Left lung (tissue), 10 donors: Measurements from ENCODE around the gene CMSS1. TPM values are rescaled to one million over a fixed set of nuclear protein-coding genes. Genes with fewer than 3 reads are reported as not detected.

Experiments used
- ATAC-seq: fragments of 200-7000 bp; cut with Tn5 transposase; one replicate; pipeline ENCODE4 v1.9.1; 2020; ENCODE audit warnings: moderate library complexity
- DNase-seq, 4 donors: peaks; one replicate each; pipeline ENCODE4 v3.0.0-alpha.2; 2013 to 2020
- H3K27ac ChIP-seq, 2 donors: fragments of 200-600 bp; sonication (generic) in 1 of 2; one replicate each; pipeline versions ENCODE4 v1.5.0 to v1.8.0; 2020 to 2021
- H3K27me3 ChIP-seq, 2 donors: fragments of 200-600 bp; sonication (generic) in 1 of 2; one replicate each; pipeline versions ENCODE4 v1.5.0 to v1.8.0; 2020 to 2021
- H3K36me3 ChIP-seq, 2 donors: fragments of 200-600 bp; sonication (generic) in 1 of 2; one replicate each; pipeline versions ENCODE4 v1.5.0 to v1.8.0; 2020 to 2021
- H3K4me1 ChIP-seq, 2 donors: fragments of 200-600 bp; one replicate each; pipeline ENCODE4 v1.8.0; 2021
- H3K4me3 ChIP-seq, 2 donors: fragments of 200-600 bp; sonication (generic) in 1 of 2; one replicate each; pipeline versions ENCODE4 v1.5.0 to v1.8.0; 2020 to 2021; ENCODE audit warnings: mild to moderate bottlenecking in 1 of 2
- H3K9me3 ChIP-seq, 2 donors: fragments of 200-600 bp; sonication (generic) in 1 of 2; one replicate each; pipeline versions ENCODE4 v1.5.0 to v1.8.0; 2020 to 2021
- CTCF ChIP-seq, 2 donors: fragments of 200-600 bp; sonication (generic) in 1 of 2; IDR thresholded peaks; one replicate each; pipeline versions ENCODE4 v1.5.0 to v1.8.0; 2021; ENCODE audit warnings: antibody characterized with exemption in 2 of 2
- intact Hi-C, 2 donors: fragments of 100-400 bp; cut with DNase I; formaldehyde crosslinking; loops; one replicate each; pipeline versions ENCODE4 v1.11.2 to v1.14.2; 2022
- polyA plus RNA-seq, 6 donors: library from polyadenylated mRNA; unstranded; fragments of 120-200 nt; gene quantifications; one replicate each; pipeline ENCODE4 v1.2.1, GENCODE V29; 2013; ENCODE audit not compliant: insufficient read length in 6 of 6
- total RNA-seq, 2 donors: library from RNA; stranded (reverse); fragmentation: NEBNext Ultra II Directional; extraction: Animal tissue kit (Norgen Biotek cat#: 25700); gene quantifications; one replicate each; pipeline ENCODE4 v1.2.1, GENCODE V29; 2021
- donor health status: DM: no; HTN: yes; CAD: no.
- donor health status: DM: no; HTN: no; CAD: no.

CMSS1 gene
- total and polyA plus RNA-seq, 8 donors: 13.4 to 51.0 (median 41.8) TPM

GRCh38 chr3:100171211-100171914 is 353.7 kb downstream of the CMSS1 start:
- Histone ChIP-seq H3K4me3 (no peak overlapping the region), H3K27ac (no peak overlapping the region), H3K36me3 (peaks cover 0 to 4% of the 10 kb centered on the region in 2 donors), H3K27me3 (no peaks in the 10 kb centered on the region), H3K9me3 (no peaks in the 10 kb centered on the region), H3K4me1 (no peaks in the 10 kb centered on the region)
- DNase-seq: no peak
- intact Hi-C loops: no loop called here
- no peak for ATAC-seq
- TF ChIP-seq CTCF (IDR thresholded peaks at IDR 0.05): no peak

GRCh38 chr3:100173961-100174360 is 356.3 kb downstream of the CMSS1 start:
- DNase-seq (no peak), ATAC-seq (no peak)
- Histone ChIP-seq H3K4me1 (no peaks in the 10 kb centered on the region), H3K27me3 (no peaks in the 10 kb centered on the region), H3K9me3 (peaks cover 0 to 4% of the 10 kb centered on the region in 2 donors), H3K27ac (no peak overlapping the region), H3K4me3 (no peak overlapping the region), H3K36me3 (peaks cover 0 to 14% of the 10 kb centered on the region in 2 donors)
- no peak for TF ChIP-seq CTCF (IDR thresholded peaks at IDR 0.05)
- intact Hi-C loops: no loop called here

GRCh38 chr3:100175637-100176280 is 358.1 kb downstream of the CMSS1 start:
- Histone ChIP-seq H3K27ac (no peak overlapping the region), H3K9me3 (peaks cover 0 to 22% of the 10 kb centered on the region in 2 donors), H3K4me3 (no peak overlapping the region), H3K27me3 (no peaks in the 10 kb centered on the region), H3K36me3 (peaks cover 0 to 26% of the 10 kb centered on the region in 2 donors), H3K4me1 (no peaks in the 10 kb centered on the region)
- ATAC-seq (no peak), DNase-seq (no peak)
- intact Hi-C loops: no loop called here
- no peak for TF ChIP-seq CTCF (IDR thresholded peaks at IDR 0.05)

GRCh38 chr3:100179692-100180349 is 362.2 kb downstream of the CMSS1 start:
- intact Hi-C loops: no loop called here
- Histone ChIP-seq H3K27ac (no peak overlapping the region), H3K9me3 (peaks cover 0 to 22% of the 10 kb centered on the region in 2 donors), H3K27me3 (no peaks in the 10 kb centered on the region), H3K4me3 (no peak overlapping the region), H3K4me1 (peaks cover 0 to 4% of the 10 kb centered on the region in 2 donors), H3K36me3 (peaks cover 0 to 21% of the 10 kb centered on the region in 2 donors)
- ATAC-seq (no peak), DNase-seq (no peak)
- TF ChIP-seq CTCF (IDR thresholded peaks at IDR 0.05): no peak

GRCh38 chr3:100183608-100184125 is 366.0 kb downstream of the CMSS1 start:
- intact Hi-C loops: no loop called here
- no peak for DNase-seq
- Histone ChIP-seq H3K36me3 (peaks cover 0 to 14% of the 10 kb centered on the region in 2 donors), H3K4me1 (peaks cover 0 to 7% of the 10 kb centered on the region in 2 donors), H3K27ac (no peak overlapping the region), H3K27me3 (no peaks in the 10 kb centered on the region), H3K4me3 (no peak overlapping the region), H3K9me3 (peaks cover 0 to 21% of the 10 kb centered on the region in 2 donors)
- no peak for ATAC-seq
- no peak for TF ChIP-seq CTCF (IDR thresholded peaks at IDR 0.05)
